ENCODE measurements around the gene MBLAC1. TPM values are rescaled to one million over a fixed set of nuclear protein-coding genes. Genes with fewer than 3 reads are reported as not detected.

Gene MBLAC1
- total and polyA plus RNA-seq, 9 of the 15 experiments (the other 6 are each of a cell fraction or from before 2014, with no cell fraction given), result 0.03 to 3.1 (median 0.52) TPM

DNA sequence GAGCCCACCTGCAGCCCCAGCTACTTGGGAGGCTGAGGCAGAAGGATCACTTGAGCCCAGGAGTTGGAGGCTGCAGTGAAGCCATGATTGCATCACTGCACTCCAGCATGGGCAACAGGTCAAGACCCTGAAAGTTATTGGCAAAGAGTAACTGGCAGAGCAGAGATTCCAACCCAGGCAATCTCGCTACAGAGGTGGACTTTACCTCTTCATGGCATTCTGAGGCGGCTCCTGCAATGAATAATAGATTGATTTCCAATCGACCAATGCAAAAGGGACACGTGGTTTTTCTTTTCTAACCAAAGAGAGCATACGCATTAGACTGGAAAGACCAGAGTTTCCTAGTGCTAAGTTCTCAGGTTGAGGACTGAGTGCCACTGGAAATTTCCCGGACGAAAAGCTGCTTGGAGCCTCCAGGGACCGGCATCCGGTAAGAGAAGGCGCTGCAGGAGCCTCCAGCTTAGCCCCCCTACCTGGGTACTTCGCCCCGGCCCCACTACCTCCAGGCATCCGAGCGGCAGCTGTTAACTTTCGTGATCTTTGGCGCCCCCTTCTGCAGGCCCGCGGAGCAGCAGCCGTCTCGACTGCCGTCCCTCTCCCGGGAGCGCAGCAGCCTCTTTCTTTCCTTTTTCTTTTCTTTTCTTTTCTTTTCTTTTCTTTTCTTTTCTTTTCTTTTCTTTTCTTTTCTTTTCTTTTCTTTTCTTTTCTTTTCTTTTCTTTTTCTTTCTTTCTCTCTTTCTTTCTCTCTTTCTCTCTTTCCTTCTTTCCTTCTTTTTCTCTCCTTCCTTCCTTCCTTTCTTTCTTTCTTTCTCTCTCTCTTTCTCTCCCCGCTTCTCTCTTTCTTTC is 4.1 kb downstream of the MBLAC1 start (continued):
- TF ChIP-seq NFE2L1 (tag; IDR thresholded peaks at IDR 0.05; ENCODE audit: borderline replicate concordance, low read depth), result no peak
- TF ChIP-seq ZNF707 (CRISPR knock-in tag; conservative IDR thresholded peaks at IDR 0.05), result no peak
- no peak for TF ChIP-seq KLF1 (tag; IDR thresholded peaks at IDR 0.05)
- TF ChIP-seq, protein P1, sequence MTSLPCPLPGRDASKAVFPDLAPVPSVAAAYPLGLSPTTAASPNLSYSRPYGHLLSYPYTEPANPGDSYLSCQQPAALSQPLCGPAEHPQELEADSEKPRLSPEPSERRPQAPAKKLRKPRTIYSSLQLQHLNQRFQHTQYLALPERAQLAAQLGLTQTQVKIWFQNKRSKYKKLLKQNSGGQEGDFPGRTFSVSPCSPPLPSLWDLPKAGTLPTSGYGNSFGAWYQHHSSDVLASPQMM (CRISPR knock-in tag; IDR thresholded peaks at IDR 0.05), result no peak
- TF ChIP-seq, protein P2, sequence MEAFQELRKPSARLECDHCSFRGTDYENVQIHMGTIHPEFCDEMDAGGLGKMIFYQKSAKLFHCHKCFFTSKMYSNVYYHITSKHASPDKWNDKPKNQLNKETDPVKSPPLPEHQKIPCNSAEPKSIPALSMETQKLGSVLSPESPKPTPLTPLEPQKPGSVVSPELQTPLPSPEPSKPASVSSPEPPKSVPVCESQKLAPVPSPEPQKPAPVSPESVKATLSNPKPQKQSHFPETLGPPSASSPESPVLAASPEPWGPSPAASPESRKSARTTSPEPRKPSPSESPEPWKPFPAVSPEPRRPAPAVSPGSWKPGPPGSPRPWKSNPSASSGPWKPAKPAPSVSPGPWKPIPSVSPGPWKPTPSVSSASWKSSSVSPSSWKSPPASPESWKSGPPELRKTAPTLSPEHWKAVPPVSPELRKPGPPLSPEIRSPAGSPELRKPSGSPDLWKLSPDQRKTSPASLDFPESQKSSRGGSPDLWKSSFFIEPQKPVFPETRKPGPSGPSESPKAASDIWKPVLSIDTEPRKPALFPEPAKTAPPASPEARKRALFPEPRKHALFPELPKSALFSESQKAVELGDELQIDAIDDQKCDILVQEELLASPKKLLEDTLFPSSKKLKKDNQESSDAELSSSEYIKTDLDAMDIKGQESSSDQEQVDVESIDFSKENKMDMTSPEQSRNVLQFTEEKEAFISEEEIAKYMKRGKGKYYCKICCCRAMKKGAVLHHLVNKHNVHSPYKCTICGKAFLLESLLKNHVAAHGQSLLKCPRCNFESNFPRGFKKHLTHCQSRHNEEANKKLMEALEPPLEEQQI (IDR thresholded peaks at IDR 0.05), result no peak
- no peak for TF ChIP-seq ZKSCAN8 (CRISPR knock-in tag; IDR thresholded peaks at IDR 0.05)
- no peak for TF ChIP-seq STAT5B (CRISPR knock-in tag; IDR thresholded peaks at IDR 0.05)
- TF ChIP-seq ETS1 (conservative IDR thresholded peaks at IDR 0.05; ENCODE audit: control insufficient read depth, low read depth, low read length), result no peak
- TF ChIP-seq, protein P3, sequence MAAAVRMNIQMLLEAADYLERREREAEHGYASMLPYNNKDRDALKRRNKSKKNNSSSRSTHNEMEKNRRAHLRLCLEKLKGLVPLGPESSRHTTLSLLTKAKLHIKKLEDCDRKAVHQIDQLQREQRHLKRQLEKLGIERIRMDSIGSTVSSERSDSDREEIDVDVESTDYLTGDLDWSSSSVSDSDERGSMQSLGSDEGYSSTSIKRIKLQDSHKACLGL (CRISPR knock-in tag; IDR thresholded peaks at IDR 0.05; ENCODE audit: borderline replicate concordance, poor library complexity, severe bottlenecking), result no peak
- TF ChIP-seq NCOA4 (IDR thresholded peaks at IDR 0.05; ENCODE audit: partially characterized antibody), result no peak
- TF ChIP-seq CEBPB (tag; IDR thresholded peaks at IDR 0.05), result peak; percentile 90
- no peak for TF ChIP-seq TCF7L2 (IDR thresholded peaks at IDR 0.05; ENCODE audit: low read depth, low read length)
- TF ChIP-seq CEBPG (CRISPR knock-in tag; IDR thresholded peaks at IDR 0.05), result peak; percentile 88
- TF ChIP-seq CEBPG (tag; conservative IDR thresholded peaks at IDR 0.05 in 1 of 2, IDR thresholded peaks at IDR 0.05 in 1 of 2), result peak in 1 of 2 experiments; percentile 81; a peak in 2 of 4 replicates
- TF ChIP-seq DMBX1 (CRISPR knock-in tag; IDR thresholded peaks at IDR 0.05; ENCODE audit: borderline replicate concordance), result peak; percentile 22; the same call in 1 of the 2 replicates
- TF ChIP-seq HCFC1 (IDR thresholded peaks at IDR 0.05; ENCODE audit: low read depth, low read length), result 0 out of 2 replicates have a peak, but pooled peaks have one; percentile 44
- no peak for TF ChIP-seq ZNF24 (IDR thresholded peaks at IDR 0.05)
- no peak for TF ChIP-seq SIRT6 (IDR thresholded peaks at IDR 0.05; ENCODE audit: low read depth, low read length)
